CD8-positive, alpha-beta memory T cell (primary cell): ENCODE data around the gene HMCES. TPM values are rescaled to one million over a fixed set of nuclear protein-coding genes. Genes with fewer than 3 reads are reported as not detected.
"Not testable (repeated sequence)": the region's sequence is repeated elsewhere in the genome, so short reads cannot be mapped to it uniquely, and the experiment has no call there.

ENCODE experiments used
- CTCF ChIA-PET: fragments of 350-600 bp; sonication (Branson Sonifier 250); formaldehyde crosslinking; loops from one replicate; lab custom pipeline; 2021; ENCODE audit warnings: antibody characterized with exemption; lab: Charles Lee
- POLR2A ChIA-PET: fragments of 350-600 bp; sonication (Branson Sonifier 250); formaldehyde crosslinking; loops from one replicate; lab custom pipeline; 2021; ENCODE audit warnings: antibody characterized with exemption; lab: Charles Lee
- DNase-seq, 5 donors: peaks; one replicate each; pipeline versions ENCODE4 v3.0.0 to v3.0.0-alpha.2; 2020 to 2022; ENCODE audit warnings: mixed read lengths in 1 of 5
- H3K27ac ChIP-seq: one replicate; pipeline ENCODE4 v1.7.0; 2013; ENCODE audit warnings: low read depth, mild to moderate bottlenecking, low read length, moderate library complexity
- H3K27me3 ChIP-seq: 2 replicates; pipeline ENCODE4 v1.7.0; 2013; ENCODE audit warnings: low read length, mild to moderate bottlenecking; ENCODE audit not compliant: insufficient read depth, poor library complexity, severe bottlenecking
- H3K36me3 ChIP-seq: 2 replicates; pipeline ENCODE4 v1.7.0; 2013; ENCODE audit warnings: mild to moderate bottlenecking, low read length, moderate library complexity; ENCODE audit not compliant: insufficient read depth
- H3K4me1 ChIP-seq: 2 replicates; pipeline ENCODE4 v1.7.0; 2013; ENCODE audit warnings: mild to moderate bottlenecking, low read length, moderate library complexity; ENCODE audit not compliant: insufficient read depth
- H3K4me3 ChIP-seq: 2 replicates; pipeline ENCODE4 v1.7.0; 2013; ENCODE audit warnings: mild to moderate bottlenecking, low read length
- H3K9me3 ChIP-seq: 2 replicates; pipeline ENCODE4 v1.7.0; 2013; ENCODE audit warnings: mild to moderate bottlenecking, low read length
- H3K27ac Mint-ChIP-seq, 8 donors: one replicate each; pipeline ENCODE4 v1.8.0; 2020 to 2021; ENCODE audit warnings: mixed read lengths in 8 of 8, mild to moderate bottlenecking in 6 of 8, inconsistent platforms in 3 of 8, moderate library complexity in 3 of 8
- H3K27me3 Mint-ChIP-seq, 2 donors: one replicate each; pipeline ENCODE4 v1.8.0; 2020 to 2021; ENCODE audit warnings: mixed read lengths in 2 of 2, mild to moderate bottlenecking in 1 of 2, moderate library complexity in 1 of 2
- H3K36me3 Mint-ChIP-seq, 3 donors: one replicate each; pipeline ENCODE4 v1.8.0; 2020 to 2021; ENCODE audit warnings: mixed read lengths in 3 of 3, inconsistent platforms in 1 of 3, mild to moderate bottlenecking in 1 of 3
- H3K4me1 Mint-ChIP-seq, 3 donors: one replicate each; pipeline ENCODE4 v1.8.0; 2020 to 2021; ENCODE audit warnings: mixed read lengths in 3 of 3, inconsistent platforms in 1 of 3, mild to moderate bottlenecking in 1 of 3
- H3K4me3 Mint-ChIP-seq, 7 donors: one replicate each; pipeline ENCODE4 v1.8.0; 2020 to 2021; ENCODE audit warnings: mixed read lengths in 7 of 7, mild to moderate bottlenecking in 6 of 7, moderate library complexity in 4 of 7, inconsistent platforms in 2 of 7
- H3K9me3 Mint-ChIP-seq, 5 donors: one replicate each; pipeline ENCODE4 v1.8.0; 2020 to 2022; ENCODE audit warnings: mixed read lengths in 5 of 5, mild to moderate bottlenecking in 3 of 5, moderate library complexity in 2 of 5, inconsistent platforms in 1 of 5
- polyA plus RNA-seq: library from polyadenylated mRNA; unstranded; fragments of 300-500 nt; fragmentation: Illumina TruSeq; gene quantifications from one replicate; pipeline ENCODE4 v1.2.3, GENCODE V29; 2021
- total RNA-seq, 2 experiments: library from RNA; stranded (reverse); gene quantifications; one replicate each; pipeline ENCODE4 v1.2.3, GENCODE V29; 2021

HMCES gene
- total and polyA plus RNA-seq, 3 experiments from 2014 or later: 64.3 to 97.9 (median 64.6) TPM

DNA sequence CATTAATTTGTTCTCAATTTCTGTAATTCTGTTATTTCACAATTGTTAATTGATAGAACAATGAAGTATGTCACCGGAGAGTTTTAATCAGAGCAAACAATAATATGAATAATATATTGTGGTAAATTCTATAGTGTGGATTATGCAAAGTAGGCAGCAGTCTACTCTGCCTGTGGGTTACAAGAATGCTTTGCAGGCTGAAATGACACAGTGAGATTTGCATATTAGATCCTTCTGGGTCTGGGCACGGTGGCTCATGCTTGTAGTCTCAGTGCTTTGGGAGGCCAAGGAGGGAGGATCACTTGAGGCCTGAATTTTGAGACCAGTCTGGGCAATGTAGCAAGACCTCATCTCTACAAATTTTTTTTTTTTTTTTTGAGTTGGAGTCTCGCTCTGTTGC lies 16.8 kb upstream of the HMCES start:
- no peak overlapping the region for H3K27ac ChIP-seq
- DNase-seq: no peak
- Mint-ChIP-seq H3K4me3 (no peak overlapping the region), H3K9me3 (no peaks in the 10 kb centered on the region), H3K36me3 (peaks cover 6 to 95% (median 36%) of the 10 kb centered on the region in 3 donors), H3K4me1 (peaks cover 0 to 9% (median 8%) of the 10 kb centered on the region in 3 donors), H3K27ac (peak overlapping the region in 1 of 8 donors; percentile 26), H3K27me3 (no peaks in the 10 kb centered on the region)
- H3K4me1 ChIP-seq: no peaks in the 10 kb centered on the region
- CTCF ChIA-PET: interaction anchor here (0.7 to 1.2 kb wide), 3 partner anchors 9 to 291 kb away, joined by 3 to 4 read pairs (median 4); no protein-coding TSS in a partner anchor
- POLR2A ChIA-PET: no interaction called here
- H3K27me3 ChIP-seq: no peaks in the 10 kb centered on the region
- H3K4me3 ChIP-seq: no peak overlapping the region
- H3K36me3 ChIP-seq: peaks cover 76% of the 10 kb centered on the region
- no peaks in the 10 kb centered on the region for H3K9me3 ChIP-seq

GRCh38 chr3:129263161-129263910 lies 15.3 kb upstream of the HMCES start:
- H3K27ac Mint-ChIP-seq: peak overlapping the region in 4 of 8 donors; percentile 50 to 84 (median 71)
- Histone ChIP-seq H3K9me3 (no peaks in the 10 kb centered on the region), H3K4me3 (no peak overlapping the region), H3K4me1 (no peaks in the 10 kb centered on the region), H3K27me3 (no peaks in the 10 kb centered on the region), H3K36me3 (peaks cover 77% of the 10 kb centered on the region), H3K27ac (no peak overlapping the region)
- H3K4me3 Mint-ChIP-seq: no peak overlapping the region
- ChIA-PET CTCF (no interaction called here), POLR2A (interaction anchor here (0.6 kb wide), 1 partner anchor 109 kb away, joined by 4 read pairs; no protein-coding TSS in a partner anchor)
- peaks cover 0 to 8% (median 8%) of the 10 kb centered on the region in 3 donors for H3K4me1 Mint-ChIP-seq
- no peaks in the 10 kb centered on the region for H3K9me3 Mint-ChIP-seq
- no peak for DNase-seq
- peaks cover 6 to 95% (median 35%) of the 10 kb centered on the region in 3 donors for H3K36me3 Mint-ChIP-seq
- no peaks in the 10 kb centered on the region for H3K27me3 Mint-ChIP-seq

DNA sequence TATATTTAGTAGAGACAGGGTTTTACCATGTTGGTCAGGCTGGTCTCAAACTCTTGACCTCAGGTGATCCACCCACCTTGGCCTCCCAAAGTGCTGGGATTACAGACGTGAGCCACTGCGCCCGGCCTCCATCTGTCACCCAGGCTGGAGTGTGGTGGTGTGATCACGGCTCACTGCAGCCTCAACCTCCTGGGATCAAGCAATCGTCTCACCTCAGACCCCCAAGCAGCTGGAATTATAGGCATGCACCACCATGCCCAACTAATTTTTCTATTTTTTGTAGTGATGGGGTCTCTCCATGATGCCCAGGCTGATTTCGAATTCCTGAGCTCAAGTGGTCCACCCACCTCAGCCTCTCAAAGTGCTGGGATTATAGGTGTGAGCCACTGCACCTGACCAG lies 13.7 kb upstream of the HMCES start:
- Mint-ChIP-seq H3K27ac (peak overlapping the region in 1 of 8 donors; percentile 38), H3K36me3 (peaks cover 6 to 96% (median 39%) of the 10 kb centered on the region in 3 donors)
- H3K4me1 ChIP-seq, H3K9me3 ChIP-seq, H3K4me3 Mint-ChIP-seq, H3K4me3 ChIP-seq, H3K27me3 ChIP-seq, POLR2A ChIA-PET, H3K4me1 Mint-ChIP-seq, H3K27ac ChIP-seq, DNase-seq, H3K9me3 Mint-ChIP-seq, H3K27me3 Mint-ChIP-seq: not testable (repeated sequence)
- CTCF ChIA-PET: interaction anchor here (1.9 kb wide), 1 partner anchor 20 kb away, joined by 7 read pairs; no protein-coding TSS in a partner anchor
- peaks cover 84% of the 10 kb centered on the region for H3K36me3 ChIP-seq

GRCh38 chr3:129266651-129267050 lies 12.0 kb upstream of the HMCES start:
- H3K27ac Mint-ChIP-seq: no peak overlapping the region
- Histone ChIP-seq H3K27me3 (no peaks in the 10 kb centered on the region), H3K4me1 (no peaks in the 10 kb centered on the region), H3K27ac (no peak overlapping the region), H3K9me3 (no peaks in the 10 kb centered on the region), H3K4me3 (no peak overlapping the region), H3K36me3 (peaks cover 84% of the 10 kb centered on the region)
- POLR2A ChIA-PET: interaction anchor here (0.9 kb wide), 1 partner anchor 13 kb away, joined by 4 read pairs; no protein-coding TSS in a partner anchor
- H3K36me3 Mint-ChIP-seq: peaks cover 6 to 96% (median 41%) of the 10 kb centered on the region in 3 donors
- no peaks in the 10 kb centered on the region for H3K27me3 Mint-ChIP-seq
- H3K4me3 Mint-ChIP-seq: no peak overlapping the region
- CTCF ChIA-PET: interaction anchor here (1.9 kb wide), 1 partner anchor 21 kb away, joined by 7 read pairs; no protein-coding TSS in a partner anchor
- peaks cover 0 to 3% (median 0%) of the 10 kb centered on the region in 3 donors for H3K4me1 Mint-ChIP-seq
- no peak for DNase-seq
- no peaks in the 10 kb centered on the region for H3K9me3 Mint-ChIP-seq

DNA sequence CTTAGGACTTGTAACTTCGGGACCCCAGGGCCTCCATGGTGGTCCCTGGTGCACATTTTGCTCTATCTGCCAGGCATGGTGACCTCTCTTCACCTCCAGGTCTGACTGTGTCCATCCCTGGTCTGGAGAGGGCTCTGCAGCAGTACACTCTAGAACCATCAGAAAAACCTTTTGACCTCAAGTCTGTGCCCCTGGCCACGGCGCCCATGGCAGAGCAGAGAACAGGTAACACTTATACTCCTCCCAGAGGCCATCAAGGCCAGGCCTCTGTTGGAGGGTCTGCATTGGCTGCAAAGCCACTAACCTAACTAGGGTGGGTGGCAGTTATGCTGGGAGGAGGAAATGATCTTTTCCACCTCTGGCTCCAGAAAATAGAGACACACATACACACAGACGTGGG lies 10.3 kb upstream of the HMCES start:
- peaks cover 90% of the 10 kb centered on the region for H3K36me3 ChIP-seq
- no peaks in the 10 kb centered on the region for H3K9me3 ChIP-seq
- no peak overlapping the region for H3K4me3 Mint-ChIP-seq
- no peaks in the 10 kb centered on the region for H3K27me3 ChIP-seq
- no peak overlapping the region for H3K27ac Mint-ChIP-seq
- no peaks in the 10 kb centered on the region for H3K9me3 Mint-ChIP-seq
- H3K27me3 Mint-ChIP-seq: no peaks in the 10 kb centered on the region
- CTCF ChIA-PET: interaction anchor here (2.3 kb wide), 1 partner anchor 23 kb away, joined by 5 read pairs; no protein-coding TSS in a partner anchor
- H3K4me3 ChIP-seq: no peak overlapping the region
- peaks cover 0 to 1% (median 0%) of the 10 kb centered on the region in 3 donors for H3K4me1 Mint-ChIP-seq
- peaks cover under 1 to 97% (median 34%) of the 10 kb centered on the region in 3 donors for H3K36me3 Mint-ChIP-seq
- POLR2A ChIA-PET: no interaction called here
- no peaks in the 10 kb centered on the region for H3K4me1 ChIP-seq
- no peak for DNase-seq
- H3K27ac ChIP-seq: no peak overlapping the region

DNA sequence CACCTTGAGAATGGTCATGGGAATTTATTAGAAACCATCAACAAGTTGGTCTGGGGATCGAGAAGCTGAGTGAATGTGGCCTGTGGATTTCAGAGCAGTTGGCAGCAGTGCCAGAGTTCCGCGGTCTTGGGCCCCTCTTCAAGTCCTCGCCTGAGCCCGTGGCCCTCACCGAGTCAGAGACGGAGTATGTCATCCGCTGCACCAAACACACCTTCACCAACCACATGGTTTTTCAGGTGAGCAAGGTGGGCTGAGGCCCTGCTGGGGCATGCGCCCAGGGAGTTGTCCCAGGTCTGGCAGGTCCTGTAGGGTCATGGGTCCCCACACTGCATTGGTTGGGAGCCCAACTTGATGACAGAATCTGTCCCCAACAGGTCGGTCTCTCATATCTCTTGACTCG lies 7.0 kb upstream of the HMCES start:
- Mint-ChIP-seq H3K9me3 (no peaks in the 10 kb centered on the region), H3K4me3 (no peak overlapping the region), H3K27me3 (no peaks in the 10 kb centered on the region), H3K27ac (peak overlapping the region in 3 of 8 donors; percentile 38 to 56 (median 40)), H3K4me1 (no peaks in the 10 kb centered on the region), H3K36me3 (peaks cover 0 to 97% (median 31%) of the 10 kb centered on the region in 3 donors)
- H3K4me3 ChIP-seq: no peak overlapping the region
- no peaks in the 10 kb centered on the region for H3K9me3 ChIP-seq
- H3K27ac ChIP-seq: no peak overlapping the region
- H3K27me3 ChIP-seq: no peaks in the 10 kb centered on the region
- ChIA-PET CTCF (no interaction called here), POLR2A (no interaction called here)
- no peaks in the 10 kb centered on the region for H3K4me1 ChIP-seq
- DNase-seq: no peak
- H3K36me3 ChIP-seq: peaks cover 82% of the 10 kb centered on the region

DNA sequence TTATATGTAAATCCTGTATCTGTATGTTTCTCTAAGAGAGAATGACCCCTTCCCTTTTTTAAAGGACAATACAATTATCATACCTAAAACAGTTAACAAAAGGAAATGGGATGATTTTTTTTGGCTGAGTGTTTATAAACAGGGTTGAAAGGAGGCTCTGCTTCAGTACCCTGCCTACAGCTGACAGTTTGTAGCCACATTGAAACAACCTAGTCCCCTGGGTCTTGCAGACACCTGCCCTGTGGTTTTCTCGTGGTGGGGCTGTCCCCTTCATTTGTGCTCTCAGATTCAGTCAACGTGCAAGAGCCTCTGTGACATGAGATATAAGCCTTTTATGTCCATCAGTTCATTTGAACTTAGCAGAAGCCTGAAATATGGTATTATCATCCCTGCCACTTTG lies 2.3 kb upstream of the HMCES start:
- POLR2A ChIA-PET: no interaction called here
- Mint-ChIP-seq H3K27ac (peak overlapping the region in 7 of 8 donors; percentile 3 to 81 (median 52)), H3K27me3 (peaks cover 0 to 3% of the 10 kb centered on the region in 2 donors), H3K9me3 (no peaks in the 10 kb centered on the region), H3K4me1 (peaks cover 17 to 30% (median 21%) of the 10 kb centered on the region in 3 donors), H3K4me3 (peak overlapping the region in 1 of 7 donors; percentile 24), H3K36me3 (peaks cover 0 to 75% (median 20%) of the 10 kb centered on the region in 3 donors)
- no peaks in the 10 kb centered on the region for H3K27me3 ChIP-seq
- H3K4me1 ChIP-seq: peaks cover 6% of the 10 kb centered on the region
- H3K4me3 ChIP-seq: no peak overlapping the region
- CTCF ChIA-PET: interaction anchor here (1.4 kb wide), 1 partner anchor 40 kb away, joined by 3 read pairs; a partner anchor contains a TSS
- peaks cover 38% of the 10 kb centered on the region for H3K36me3 ChIP-seq
- H3K9me3 ChIP-seq: no peaks in the 10 kb centered on the region
- no peak overlapping the region for H3K27ac ChIP-seq
- DNase-seq: no peak

GRCh38 chr3:129277829-129278271 lies 820 bp upstream of the HMCES start:
- no peaks in the 10 kb centered on the region for H3K9me3 Mint-ChIP-seq
- H3K27ac Mint-ChIP-seq: peak overlapping the region; percentile 90 to 98 (median 96)
- H3K9me3 ChIP-seq: no peaks in the 10 kb centered on the region
- H3K27me3 Mint-ChIP-seq: peaks cover 0 to 3% of the 10 kb centered on the region in 2 donors
- POLR2A ChIA-PET: interaction anchor here (1.0 to 3.5 kb wide), 3 partner anchors 33 to 95 kb away, joined by 4 to 55 read pairs (median 14); partner anchors contain the start of gene CNBP
- H3K27me3 ChIP-seq: no peaks in the 10 kb centered on the region
- H3K4me1 ChIP-seq: peaks cover 20% of the 10 kb centered on the region
- CTCF ChIA-PET: interaction anchor here (1.4 kb wide), 1 partner anchor 39 kb away, joined by 3 read pairs; a partner anchor contains a TSS
- peaks cover 29 to 44% (median 33%) of the 10 kb centered on the region in 3 donors for H3K4me1 Mint-ChIP-seq
- H3K4me3 ChIP-seq: no peak overlapping the region
- H3K36me3 Mint-ChIP-seq: peaks cover 0 to 65% (median 20%) of the 10 kb centered on the region in 3 donors
- H3K4me3 Mint-ChIP-seq: peak overlapping the region; percentile 88 to 99 (median 91)
- DNase-seq: peak in 1 of 5 donors; percentile 10
- peaks cover 25% of the 10 kb centered on the region for H3K36me3 ChIP-seq
- peak overlapping the region; percentile 94 for H3K27ac ChIP-seq
